ENCODE data around the gene NAV1. TPM values are rescaled to one million over a fixed set of nuclear protein-coding genes. Genes with fewer than 3 reads are reported as not detected.

Gene NAV1
- total and polyA plus RNA-seq, 2 of the 8 experiments (the other 6 are each of a cell fraction or from before 2014, with no cell fraction given), result 9.9 to 42.7 TPM

DNA sequence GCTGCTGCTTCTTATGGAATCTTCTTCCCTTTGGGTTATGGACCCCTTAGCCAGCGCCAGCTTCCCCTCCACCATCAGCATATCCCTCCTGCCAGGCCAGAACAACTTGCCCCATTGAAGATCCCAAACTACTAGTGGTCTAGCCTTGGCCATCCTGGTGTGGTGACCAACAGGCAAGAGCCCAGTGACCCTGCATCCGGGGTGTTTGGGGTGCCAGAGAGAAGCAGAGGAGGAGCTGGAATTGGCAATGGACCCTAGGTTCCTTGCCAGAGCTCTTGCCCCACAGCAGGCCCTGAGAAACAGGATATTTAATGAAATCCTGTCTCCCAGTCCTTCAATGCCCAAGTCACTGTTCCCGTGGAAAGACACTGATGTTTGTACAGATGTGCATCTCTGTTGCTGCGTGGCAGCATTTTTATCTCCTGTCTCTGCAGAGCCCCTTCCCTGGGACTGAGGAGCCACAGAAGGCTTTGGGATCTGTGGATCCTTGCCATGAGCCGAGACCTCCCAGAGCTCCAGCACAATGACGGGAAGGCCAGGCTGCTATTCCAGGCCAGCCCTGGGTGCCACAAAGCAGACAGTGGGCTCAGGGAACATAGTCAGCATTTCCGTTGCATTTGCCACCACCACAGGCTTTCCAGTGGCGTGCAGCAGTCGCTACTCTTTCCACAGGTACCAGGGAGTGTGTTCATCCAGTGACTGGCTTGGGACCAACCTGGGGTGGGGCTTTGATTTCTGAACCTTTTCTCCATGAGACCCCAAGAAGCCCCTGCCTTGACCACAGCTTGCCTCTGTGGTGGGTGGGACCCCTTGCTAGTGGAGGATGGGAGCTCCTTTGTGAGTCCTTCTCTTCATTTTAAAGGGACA lies 21.6 kb downstream of the NAV1 start:
- TF ChIP-seq, protein P1, sequence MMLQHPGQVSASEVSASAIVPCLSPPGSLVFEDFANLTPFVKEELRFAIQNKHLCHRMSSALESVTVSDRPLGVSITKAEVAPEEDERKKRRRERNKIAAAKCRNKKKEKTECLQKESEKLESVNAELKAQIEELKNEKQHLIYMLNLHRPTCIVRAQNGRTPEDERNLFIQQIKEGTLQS (IDR thresholded peaks at IDR 0.05; ENCODE audit: insufficient read depth, low read depth, low read length), result no peak
- no peak for TF ChIP-seq PHF8 (conservative IDR thresholded peaks at IDR 0.05; ENCODE audit: low read depth, low read length)
- Histone ChIP-seq H3K9me3 (ENCODE audit: insufficient read depth in 2 of 2, low read depth in 1 of 2, low read length in 1 of 2) (no peaks in the 10 kb centered on the region), H3K23ac (ENCODE audit: insufficient read length) (no peak overlapping the region), H3K18ac (ENCODE audit: extremely low read depth, low read length) (no peak overlapping the region), H4K20me1 (replicated peaks in 1 of 2; ENCODE audit: control insufficient read depth in 1 of 2, insufficient read depth in 2 of 2, low read length in 2 of 2) (no peaks in the 10 kb centered on the region), H4K8ac (ENCODE audit: extremely low read depth, insufficient read depth, low read length) (peak overlapping the region; percentile 63; the same call in 1 of the 2 replicates), H2BK15ac (ENCODE audit: low read length) (0 out of 2 replicates have a peak overlapping the region, but pooled peaks have one; percentile 66), H2BK5ac (ENCODE audit: low read depth, low read length) (no peak overlapping the region), H3K27ac (ENCODE audit: low read depth, low read length) (no peak overlapping the region), H4K91ac (replicated peaks; ENCODE audit: insufficient read length, low read length) (no peak overlapping the region), H4K5ac (ENCODE audit: insufficient read length, low read depth, low read length) (no peak overlapping the region), H3K4ac (replicated peaks; ENCODE audit: insufficient read length, low read depth, low read length) (no peak overlapping the region), H3K14ac (ENCODE audit: insufficient read length) (no peak overlapping the region), H3K27me3 (replicated peaks in 1 of 4; ENCODE audit: control insufficient read depth in 3 of 4, extremely low read depth in 1 of 4, insufficient read depth in 3 of 4, low read length in 3 of 4) (0 out of 7 replicates have a peak, but pooled peaks cover 0 to 2% (median 0%) of the 10 kb centered on the region in 4 experiments), H2BK120ac (replicated peaks; ENCODE audit: low read depth, low read length) (no peak overlapping the region), H2BK12ac (ENCODE audit: low read depth, low read length) (no peak overlapping the region), H3K56ac (replicated peaks; ENCODE audit: insufficient read length, low read depth, low read length) (no peak overlapping the region), H3K79me2 (ENCODE audit: control insufficient read depth in 1 of 2, insufficient read depth in 2 of 2, low read length in 2 of 2) (no peaks in the 10 kb centered on the region), H3K9ac (replicated peaks in 1 of 4; ENCODE audit: extremely low read depth in 1 of 4, low read depth in 3 of 4, low read length in 3 of 4) (no peak overlapping the region), H3K23me2 (ENCODE audit: low read depth, low read length) (no peaks in the 10 kb centered on the region), H3K4me3 (ENCODE audit: extremely low read depth in 1 of 4, insufficient read depth in 2 of 4, low read depth in 3 of 4, low read length in 4 of 4) (no peak overlapping the region), H2AFZ (ENCODE audit: low read length) (no peak overlapping the region), H3K4me2 (ENCODE audit: insufficient read depth in 1 of 2, low read depth in 2 of 2, low read length in 2 of 2) (no peak overlapping the region), H3K36me3 (ENCODE audit: control insufficient read depth in 2 of 4, insufficient read depth in 4 of 4, low read length in 3 of 4) (no peaks in the 10 kb centered on the region), H2AK5ac (ENCODE audit: low read depth, low read length) (no peak overlapping the region), H3K4me1 (replicated peaks in 1 of 4; ENCODE audit: control insufficient read depth in 3 of 4, insufficient read depth in 4 of 4, low read length in 3 of 4) (peaks cover 0 to 8% (median 3%) of the 10 kb centered on the region in 4 experiments; a peak in 4 of 7 replicates), H2BK20ac (ENCODE audit: low read length) (no peak overlapping the region), H3K79me1 (ENCODE audit: low read depth, low read length) (no peaks in the 10 kb centered on the region)
- ChIA-PET CTCF (ENCODE audit: partially characterized antibody) (interaction anchor here (0.6 to 22.6 kb wide), 56 partner anchors 9 to 280 kb away, joined by 3 to 499 read pairs (median 5); partner anchors contain the start of genes CSRP1 and NAV1), POLR2A (ENCODE audit: partially characterized antibody) (interaction anchor here (0.6 to 1.7 kb wide), 5 partner anchors 33 to 233 kb away, joined by 3 to 6 read pairs (median 3); no protein-coding TSS in a partner anchor)
- WGBS, 2 experiments (ENCODE audit: extremely low coverage in 1 of 2, insufficient coverage in 1 of 2, insufficient read length in 1 of 2, insufficient replicate concordance in 2 of 2, low coverage in 1 of 2, low lambda C conversion rate in 2 of 2, missing lambda C conversion rate in 1 of 2), result 92% methylated on average over 9 of the region's 9 CpGs; no CpG with 5 or more reads in 1 of the 2 experiments
- FAIRE-seq (no peak), DNase-seq (ENCODE audit: low read depth in 1 of 2, low spot score in 2 of 2) (no peak)

Measured in H1 (cell line).